Astrocyte of the hippocampus (primary cell): ENCODE results near the gene TRAPPC3L.
"Not testable (repeated sequence)": the region's sequence is repeated elsewhere in the genome, so short reads cannot be mapped to it uniquely, and the experiment has no call there.

ENCODE experiments used
- DNase-seq: peaks from one replicate; pipeline ENCODE4 v3.0.0; 2011; ENCODE audit warnings: low read depth, low spot score

Gene TRAPPC3L

DNA sequence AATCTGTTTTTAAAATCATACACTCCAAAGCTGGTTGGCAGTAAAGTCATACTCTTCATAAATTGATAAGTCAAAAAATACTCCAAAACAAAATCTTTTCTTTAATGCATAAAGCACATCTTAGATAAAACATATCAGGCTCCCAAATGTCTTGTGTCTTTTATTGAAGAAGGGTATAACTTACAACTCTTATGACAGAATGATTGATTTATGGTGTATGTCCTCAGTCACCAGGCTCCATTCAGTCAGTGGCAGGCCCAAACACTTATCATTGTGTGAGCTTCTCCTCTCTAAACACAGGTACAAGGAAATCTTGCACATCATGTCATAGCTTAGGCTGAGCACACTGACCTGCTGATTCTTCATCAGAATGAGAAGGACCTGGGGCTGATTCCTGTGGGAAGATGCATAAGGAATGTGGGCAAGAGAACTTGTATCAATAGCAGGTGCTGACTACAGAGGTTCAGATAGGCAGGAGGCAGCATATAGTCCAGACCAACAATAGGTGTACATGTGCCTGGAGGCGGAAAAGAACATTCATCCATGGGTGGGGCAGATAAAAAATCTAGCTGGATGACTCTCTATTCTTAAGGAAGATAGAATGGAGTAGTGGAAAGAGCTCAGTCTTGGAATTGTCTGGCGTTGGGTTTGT is 32.1 kb downstream of the TRAPPC3L start:
- no peak for DNase-seq

DNA sequence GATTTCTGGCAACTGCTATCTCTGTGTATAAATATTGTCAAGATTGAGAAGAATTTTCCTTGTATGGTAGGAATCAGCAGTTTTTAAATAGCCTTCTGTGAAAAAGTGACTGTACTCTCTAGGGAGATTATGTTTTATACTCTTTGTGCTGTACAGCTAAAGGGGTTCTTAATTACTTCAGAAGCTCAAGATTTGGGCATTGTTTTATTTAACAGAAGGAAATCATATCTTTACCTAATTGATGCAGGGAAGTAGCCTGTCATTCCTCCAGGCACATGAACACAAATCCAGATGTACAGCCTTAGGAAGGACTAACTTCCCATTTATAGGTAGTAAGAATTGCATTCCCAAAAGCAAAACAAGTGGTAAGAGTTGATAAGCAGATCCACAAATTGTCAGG is 32.8 kb downstream of the TRAPPC3L start:
- no peak for DNase-seq

DNA sequence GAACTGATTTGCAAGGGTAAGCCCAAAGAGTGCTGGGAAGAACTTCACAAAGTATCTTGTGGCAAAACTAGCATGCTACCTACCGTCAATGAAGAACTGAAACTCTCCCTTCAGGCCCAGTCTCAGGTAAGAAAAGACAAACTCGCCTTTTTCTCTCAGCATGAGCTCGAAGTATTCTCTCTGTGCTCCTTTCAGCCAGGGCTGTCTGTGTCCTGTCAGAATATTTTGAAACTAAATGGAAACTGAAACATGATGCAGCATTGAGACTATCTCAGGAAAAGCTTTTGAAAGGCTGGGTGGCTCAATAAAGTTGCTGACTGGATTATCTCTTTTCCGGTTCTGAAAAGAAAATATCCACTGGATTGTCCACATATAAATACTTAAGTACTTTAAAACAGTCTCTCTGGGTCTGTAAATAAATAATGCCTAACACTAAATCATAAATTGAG is 33.3 kb downstream of the TRAPPC3L start:
- no peak for DNase-seq

DNA sequence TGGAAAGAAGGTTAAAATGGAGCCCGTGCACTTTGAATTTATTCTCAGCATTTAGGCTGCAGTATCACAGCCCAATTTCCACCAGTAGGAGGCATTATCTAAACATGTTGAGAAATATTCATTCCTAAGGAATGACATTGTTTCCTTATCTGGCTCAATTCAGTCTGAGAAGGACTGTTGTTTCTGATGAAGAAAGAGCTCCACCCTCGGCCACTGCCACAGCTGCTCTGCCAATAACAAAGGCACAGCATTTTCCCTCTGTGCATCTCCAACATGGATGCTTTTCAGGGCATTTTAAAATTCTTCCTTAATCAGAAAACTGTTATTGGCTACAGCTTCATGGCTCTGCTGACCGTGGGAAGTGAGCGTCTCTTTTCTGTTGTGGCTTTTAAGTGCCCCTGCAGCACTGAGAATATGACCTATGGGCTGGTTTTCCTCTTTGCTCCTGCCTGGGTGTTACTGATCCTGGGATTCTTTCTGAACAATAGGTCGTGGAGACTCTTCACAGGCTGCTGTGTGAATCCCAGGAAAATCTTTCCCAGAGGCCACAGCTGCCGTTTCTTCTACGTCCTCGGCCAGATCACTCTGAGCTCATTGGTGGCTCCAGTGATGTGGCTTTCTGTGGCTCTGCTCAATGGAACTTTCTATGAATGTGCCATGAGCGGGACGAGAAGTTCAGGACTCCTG is 33.9 kb downstream of the TRAPPC3L start, which contains the start of gene CALHM5:
Gene CALHM5 (plus strand): TSS at position 216 of the 687 bp plus-strand sequence. CDS start 58 bp downstream, at position 274.
- DNase-seq = peak; percentile 78

DNA sequence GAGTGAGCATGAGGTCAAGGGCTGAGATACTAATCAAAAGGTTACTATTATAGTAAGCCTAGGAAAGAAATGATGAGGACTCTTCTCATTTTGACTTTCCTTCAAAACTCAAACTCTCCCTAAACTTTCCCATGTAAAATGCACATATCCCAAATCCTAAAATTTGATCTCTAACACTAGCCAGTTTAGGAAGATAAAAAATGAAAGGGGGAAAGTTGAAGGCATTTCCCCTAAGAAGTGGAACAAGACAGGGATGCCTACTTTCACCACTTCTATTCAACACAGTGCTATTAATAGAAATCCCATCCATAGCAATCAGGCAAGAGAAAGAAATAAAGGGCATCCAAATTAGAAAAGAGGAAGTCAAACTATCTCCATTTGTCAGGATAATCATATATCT is 37.0 kb downstream of the TRAPPC3L start:
- DNase-seq = no peak

DNA sequence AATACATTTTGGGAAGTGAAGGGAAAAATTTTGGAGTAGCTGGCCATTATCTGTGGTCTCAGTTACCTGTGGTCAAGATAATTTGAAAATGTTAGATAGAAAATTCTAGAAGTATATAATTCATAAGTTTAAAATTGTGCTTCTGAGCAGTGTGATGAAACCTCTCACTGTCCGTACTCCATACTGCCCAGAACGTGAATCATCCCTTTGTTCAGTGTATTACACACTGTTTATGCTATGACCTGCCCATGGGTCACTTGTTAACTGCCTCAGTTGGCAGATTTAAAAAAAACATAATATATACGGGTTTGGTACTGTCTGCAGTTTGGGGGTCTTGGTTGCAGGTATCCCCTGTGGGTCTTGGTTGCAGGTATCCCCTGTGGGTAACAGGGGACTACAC is 38.2 kb downstream of the TRAPPC3L start:
- no peak for DNase-seq

DNA sequence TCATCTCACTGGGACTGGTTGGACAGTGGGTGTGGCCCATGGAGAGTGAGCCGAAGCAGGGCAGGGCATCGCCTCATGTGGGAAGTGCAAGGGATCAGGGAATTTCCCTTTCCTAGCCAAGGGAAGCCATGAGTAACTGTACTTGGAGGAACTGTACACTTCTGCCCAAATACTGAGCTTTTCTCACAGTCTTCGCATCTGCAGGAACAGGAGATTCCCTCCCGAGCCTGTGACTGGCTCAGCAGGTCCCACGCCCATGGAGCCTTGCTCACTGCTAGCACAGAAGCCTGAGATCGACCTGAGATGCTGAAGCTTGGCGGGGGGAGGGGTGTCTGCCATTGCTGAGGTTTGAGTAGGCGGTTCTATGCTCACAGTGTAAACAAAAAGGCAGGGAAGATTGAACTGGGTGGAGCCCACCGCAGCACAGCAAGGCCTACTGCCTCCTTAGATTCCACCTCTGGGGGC is 44.5 kb downstream of the TRAPPC3L start:
- no peak for DNase-seq

DNA sequence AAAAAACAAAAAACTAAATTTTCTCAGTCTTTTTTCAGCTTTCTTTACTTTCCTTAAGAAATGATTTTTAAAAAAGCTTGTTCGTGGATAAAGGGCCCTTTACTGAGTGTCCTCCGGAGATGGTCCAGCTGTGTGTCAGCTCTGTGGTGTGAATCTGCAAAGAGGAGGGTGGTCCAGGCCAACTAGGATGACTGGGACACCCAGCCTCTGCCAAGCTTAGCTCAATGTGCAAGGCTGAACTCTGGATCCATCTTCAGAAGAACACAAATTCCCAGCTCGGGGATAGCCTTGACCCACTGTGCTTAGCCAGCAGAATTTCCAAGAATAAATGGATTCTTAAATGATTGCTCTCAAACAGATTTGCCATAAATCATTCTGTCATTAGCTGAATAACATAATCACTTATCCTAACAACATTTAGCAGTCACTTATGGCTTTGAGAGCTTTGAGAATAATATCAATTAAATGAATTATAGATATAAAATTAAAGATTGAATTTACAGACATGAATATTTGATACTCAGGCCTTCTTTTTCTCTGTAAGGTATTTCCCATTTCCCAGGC is 48.3 kb downstream of the TRAPPC3L start:
- no peak for DNase-seq

DNA sequence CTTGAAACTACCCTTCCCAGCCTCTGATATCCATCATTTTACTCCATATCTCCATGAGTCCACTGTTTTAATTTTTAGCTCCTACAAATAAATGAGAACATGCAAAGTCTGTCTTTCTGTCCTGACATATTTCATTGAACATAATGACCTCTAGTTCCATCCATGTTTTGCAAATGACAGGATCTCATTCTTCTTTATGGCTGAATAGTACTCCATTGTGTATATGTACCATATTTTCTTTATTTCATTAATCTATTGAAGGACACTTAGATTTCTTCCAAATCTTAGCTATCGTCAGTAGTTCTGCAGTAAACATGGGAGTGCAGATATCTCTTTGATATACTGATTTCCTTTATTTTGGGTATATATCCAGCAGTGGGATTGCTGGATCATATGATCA is 50.3 kb downstream of the TRAPPC3L start:
- not testable (repeated sequence) for DNase-seq

DNA sequence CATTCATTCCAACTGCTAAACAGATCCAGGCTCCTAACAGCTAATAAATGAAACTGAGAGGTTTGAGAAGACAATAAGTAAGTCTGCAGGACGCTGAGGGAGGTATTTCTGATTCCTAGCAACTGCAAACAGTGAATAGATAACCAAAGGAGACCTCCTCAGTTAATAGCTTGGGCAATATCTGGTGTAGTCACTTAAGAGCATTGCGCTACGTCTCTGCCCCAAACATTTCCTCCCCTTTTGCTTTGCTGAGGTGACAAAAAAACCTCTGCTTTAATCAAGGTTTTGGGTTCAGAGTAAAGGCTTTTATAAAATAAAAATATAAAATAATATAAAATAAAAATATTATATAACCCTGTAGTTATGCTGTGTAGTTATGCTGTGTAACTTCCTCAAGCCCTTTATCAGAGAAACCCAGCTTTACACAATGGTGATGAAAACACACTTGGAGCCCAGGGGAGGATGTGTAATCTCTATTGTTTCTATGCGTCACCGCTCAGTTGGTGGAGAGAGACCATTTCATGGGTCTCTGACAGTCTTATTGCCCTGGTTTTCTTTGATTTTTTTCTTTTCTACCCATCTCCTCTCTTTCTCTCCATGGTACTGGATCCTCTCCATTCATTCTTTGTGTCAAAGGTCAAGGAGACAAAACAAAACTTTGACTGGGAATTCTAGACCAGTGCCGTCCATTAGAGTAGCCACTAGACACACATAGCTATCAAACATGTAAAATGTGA is 53.0 kb downstream of the TRAPPC3L start:
- no peak for DNase-seq

DNA sequence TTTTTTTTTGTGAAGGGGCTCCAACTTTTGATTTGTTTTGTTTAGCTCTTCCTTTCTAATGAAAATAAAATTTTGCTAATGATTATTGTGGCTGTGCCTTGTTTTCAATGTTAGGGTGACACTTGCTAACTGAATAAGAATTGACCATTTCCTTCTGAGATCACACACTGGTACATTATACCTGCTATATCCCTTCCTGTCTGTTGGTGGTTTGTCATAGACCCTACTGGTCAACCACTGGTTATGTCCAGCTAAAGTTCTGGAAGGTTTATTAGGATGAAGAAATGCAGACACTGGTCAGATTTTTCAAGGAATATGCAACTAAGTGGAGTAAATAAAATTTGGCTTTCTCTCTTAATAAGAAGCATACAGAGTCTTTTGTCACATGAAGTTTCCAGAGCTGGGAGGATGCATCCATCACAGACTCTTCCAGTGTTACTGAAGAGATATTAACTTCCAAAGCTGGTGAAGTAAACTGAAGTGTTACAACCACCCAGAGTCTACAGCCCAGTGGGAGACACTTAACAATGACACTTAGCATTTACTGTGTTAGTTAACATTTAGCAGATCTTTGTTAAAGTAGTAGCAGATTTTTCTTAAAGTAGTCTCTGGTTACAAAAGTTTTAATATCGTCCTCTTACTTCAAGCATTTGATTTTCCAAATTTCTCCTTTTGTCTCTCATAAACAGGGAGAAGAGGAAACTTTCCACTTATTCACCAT is 53.7 kb downstream of the TRAPPC3L start:
- DNase-seq = no peak

DNA sequence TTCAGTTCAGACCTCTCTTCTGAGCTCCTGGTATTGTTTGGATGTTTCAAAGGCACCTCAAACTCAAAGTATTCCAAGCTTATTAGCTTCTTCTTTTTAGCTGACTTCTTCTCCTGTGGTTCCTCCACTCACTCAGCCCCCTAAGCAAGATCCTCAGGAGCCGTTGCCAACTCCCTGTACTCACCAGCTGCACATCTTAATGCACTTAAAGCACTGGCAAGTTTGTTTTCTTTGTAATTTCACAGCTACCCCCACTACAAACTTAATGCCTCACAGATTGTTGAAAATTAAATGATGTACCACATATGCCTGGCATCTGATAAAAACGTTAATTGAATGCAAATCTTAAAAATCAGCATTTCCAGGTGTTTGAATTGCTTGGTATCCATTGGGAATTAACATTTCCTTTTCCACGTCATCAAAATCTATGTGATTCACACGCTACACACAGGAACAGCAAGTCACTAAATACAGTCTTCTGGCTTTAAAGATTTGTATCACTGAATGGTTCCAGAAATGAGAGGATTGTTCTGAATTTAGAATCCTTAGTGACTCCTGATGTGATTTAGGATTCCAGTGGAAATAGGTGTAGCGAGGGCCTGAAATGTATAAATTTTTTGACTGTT is 59.8 kb downstream of the TRAPPC3L start:
- no peak for DNase-seq

DNA sequence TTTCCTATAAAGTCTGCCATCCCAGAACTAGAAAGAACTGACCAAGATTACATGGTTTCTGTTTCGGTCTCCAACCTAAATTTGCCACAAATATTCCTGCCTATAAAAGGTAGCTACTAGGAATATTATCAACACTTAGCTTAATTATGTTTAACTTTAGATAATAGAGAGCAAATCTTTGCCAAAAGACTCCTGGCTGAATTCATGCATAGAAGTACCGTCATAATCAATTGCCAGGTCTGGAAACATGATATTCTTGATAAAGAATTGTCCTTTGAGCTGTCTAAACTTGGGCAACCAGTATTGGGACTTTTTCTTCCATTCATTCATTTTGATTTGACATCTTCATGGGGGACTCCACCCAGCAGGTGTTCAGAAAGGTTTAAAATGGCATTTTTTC is 61.9 kb downstream of the TRAPPC3L start:
- DNase-seq = no peak

DNA sequence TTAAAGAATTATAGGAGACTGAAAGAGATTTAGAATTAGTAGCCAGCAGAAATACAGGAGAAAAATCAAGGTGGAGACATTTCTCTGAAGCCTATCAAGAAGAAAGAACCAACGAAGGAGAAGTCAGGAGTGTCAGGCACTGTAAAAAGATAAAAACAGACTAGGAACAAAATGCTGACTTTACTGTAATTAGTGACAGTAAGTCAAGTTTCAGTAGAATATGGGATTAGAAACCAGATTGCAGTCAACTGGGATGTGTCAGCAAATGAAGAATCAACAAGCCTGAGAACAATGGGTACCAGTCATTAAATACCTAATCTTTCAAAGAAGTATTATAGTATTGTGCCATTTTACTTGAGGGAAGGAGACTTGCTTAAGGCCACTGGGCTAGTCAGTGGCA is 62.7 kb downstream of the TRAPPC3L start:
- no peak for DNase-seq

DNA sequence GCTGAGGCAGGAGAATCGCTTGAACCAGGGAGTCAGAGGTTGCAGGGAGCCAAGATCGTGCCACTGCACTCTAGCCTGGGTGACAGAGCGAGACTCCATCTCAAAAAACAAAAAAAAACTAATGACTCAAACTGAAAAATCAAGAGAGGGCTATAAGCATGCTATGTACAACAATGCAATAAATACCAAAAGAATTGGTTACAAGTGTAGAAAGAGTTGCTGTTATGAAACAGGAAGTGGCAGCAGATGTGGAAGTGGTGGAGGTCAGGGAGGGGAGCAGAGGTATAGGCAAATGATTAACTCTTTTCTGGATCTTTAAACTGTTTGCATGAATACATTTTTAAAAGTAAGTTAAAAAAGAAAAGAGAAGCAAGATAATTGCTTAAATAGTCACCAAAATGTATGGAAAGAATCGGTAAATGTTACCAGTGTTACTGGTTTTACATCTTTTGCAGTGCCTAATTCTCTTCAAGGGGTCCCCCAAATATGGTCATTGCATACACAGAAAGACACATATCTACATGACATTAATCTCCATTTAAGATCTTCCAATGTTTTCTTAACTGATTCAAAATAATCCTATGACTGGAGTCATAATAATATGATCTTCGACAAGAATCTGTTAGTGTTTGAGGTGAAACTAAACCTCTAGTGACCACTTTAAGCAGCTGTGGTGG is 69.3 kb downstream of the TRAPPC3L start:
- no peak for DNase-seq

DNA sequence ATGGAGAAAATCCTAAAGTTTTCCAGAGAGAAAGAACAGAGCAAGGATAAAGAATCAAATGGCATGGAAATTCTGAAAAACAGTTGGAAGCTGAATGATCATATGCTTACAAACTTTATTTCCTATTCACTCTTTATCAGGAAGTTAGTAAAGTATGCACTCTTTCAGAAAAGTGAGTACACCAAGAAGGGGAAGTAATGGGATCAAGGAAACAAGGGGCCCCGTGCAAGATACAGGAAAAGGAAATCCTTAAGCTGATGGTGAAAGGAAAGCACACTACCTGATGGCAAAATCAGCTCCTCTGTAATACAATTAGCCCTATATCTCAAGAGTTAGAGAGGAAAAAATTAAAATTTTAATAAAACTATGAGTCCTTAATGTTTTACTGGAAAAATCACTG is 70.3 kb downstream of the TRAPPC3L start:
- no peak for DNase-seq

DNA sequence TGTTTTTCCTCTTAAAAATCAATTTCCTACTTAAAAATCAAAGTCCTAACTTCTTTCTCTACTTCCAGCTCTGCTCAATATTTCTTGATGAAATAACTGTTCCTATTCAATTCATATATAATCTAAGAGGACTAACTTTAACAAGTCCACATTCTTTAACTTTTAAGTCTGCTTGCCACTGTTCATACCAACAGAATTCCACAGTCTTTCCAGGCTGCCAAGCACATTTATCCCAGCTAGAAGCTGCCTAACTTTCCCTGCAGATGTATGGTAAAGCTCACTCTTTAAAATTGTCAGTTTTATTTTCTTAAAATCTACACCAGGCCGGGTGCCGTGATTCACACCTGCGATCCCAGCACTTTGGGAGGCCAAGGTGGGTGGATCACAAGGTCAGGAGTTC is 72.8 kb downstream of the TRAPPC3L start:
- no peak for DNase-seq

DNA sequence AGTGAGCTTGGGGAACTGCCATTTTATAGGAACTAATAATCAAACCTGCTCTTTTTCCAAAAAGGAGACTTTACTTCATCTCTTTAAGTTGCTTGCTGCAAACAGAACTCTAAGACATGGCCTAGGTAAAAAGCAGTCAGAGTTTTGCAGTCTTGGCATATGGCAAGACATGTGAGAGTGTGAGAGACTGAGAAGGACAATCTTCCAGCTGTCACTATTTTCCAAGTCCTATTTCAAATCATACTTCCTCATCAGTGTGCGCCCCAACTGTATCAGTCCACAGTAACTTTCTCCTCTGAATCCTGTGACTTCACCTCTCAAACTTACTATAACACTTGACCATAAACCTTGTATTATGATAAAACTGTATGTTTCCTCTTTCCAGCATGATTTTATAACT is 74.0 kb downstream of the TRAPPC3L start:
- DNase-seq = no peak

DNA sequence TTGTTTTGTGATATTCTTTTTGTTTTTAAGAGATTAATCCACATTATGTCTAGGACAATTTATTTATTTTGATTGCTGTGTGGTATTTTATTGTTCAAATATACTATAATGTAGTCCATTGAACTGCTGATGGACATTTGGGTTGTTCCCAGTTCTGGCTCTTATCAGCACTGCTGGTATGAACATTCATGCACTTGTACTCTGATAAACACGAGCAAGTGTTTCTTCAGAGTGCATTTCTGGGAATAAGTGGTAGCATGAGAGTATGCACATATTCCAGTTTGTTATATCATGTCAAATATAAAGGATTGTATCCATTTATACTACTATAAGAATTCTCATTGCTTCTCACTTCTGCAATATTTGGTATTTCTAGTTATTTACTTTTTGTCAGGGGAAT is 77.2 kb downstream of the TRAPPC3L start:
- DNase-seq = no peak

DNA sequence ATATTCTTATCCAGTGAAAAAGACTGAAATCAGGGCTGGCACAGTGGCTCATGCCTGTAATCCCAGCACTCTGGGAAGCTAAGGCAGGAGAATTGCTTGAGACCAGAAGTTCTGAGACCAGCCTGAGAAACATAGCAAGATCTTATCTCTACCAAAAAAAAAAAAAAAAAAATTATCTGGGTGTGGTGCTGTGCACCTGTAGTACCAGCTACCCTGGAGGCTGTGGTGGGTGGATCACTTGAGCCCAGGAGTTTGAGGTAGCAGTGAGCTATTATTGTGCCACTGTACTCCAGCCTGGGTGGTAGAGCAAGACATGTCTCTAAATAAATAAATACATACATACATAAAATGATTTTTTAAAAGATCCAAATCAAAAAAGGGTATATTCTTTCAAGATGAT is 78.0 kb downstream of the TRAPPC3L start:
- DNase-seq = no peak

DNA sequence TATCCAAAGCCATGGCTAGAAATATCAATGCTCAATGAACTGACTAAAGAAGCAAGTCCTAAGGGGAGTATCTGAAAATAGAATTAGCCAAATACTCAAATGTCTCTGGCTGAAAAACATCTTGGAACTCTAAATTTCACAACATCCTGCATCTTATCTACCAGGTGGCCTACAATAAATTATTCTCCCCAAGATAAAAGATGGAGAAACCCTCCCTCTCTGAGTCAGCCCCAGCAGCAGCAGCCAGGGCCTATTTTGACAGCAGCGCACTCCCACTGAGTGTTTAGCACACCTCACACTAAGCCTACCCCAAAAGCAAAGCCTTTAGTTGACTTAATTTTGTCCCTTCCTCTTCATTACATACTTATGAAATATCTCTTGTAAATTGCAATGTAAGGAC is 78.4 kb downstream of the TRAPPC3L start:
- no peak for DNase-seq
